HG02885 (cell line): ENCODE results near the gene NEAT1.
A peak's percentile ranks its signal among the peaks of the same experiment; 100 is the strongest.
"Not testable (repeated sequence)": the region's sequence is repeated elsewhere in the genome, so short reads cannot be mapped to it uniquely, and the experiment has no call there.

Source experiments
- ATAC-seq: cut with Tn5 transposase; IDR thresholded peaks from one replicate; pipeline ENCODE4 v1.9.1; 2021; ENCODE audit warnings: mild to moderate bottlenecking; ENCODE audit not compliant: unreplicated experiment, poor library complexity

The NEAT1 gene

DNA sequence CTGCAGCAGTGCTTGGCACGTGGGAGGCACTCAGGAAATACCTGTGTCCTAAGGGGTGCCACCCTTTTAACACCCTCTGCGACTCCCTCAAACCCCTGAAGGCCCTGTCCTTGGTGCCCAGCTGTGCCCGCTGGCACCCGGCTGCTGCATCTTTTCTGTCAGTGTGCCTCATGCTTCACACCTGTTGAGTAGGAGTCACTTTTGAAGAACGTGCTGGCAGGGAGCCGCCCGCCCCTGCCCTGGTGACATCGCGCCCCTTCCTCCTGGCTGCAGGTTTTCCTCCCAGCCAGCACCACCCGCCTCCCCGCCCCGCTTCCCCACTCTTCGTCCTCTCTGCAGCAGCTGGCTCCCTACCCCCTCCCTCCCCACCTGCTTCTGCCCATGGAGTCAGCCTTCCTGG lies 18.4 kb upstream of the NEAT1 start:
- ATAC-seq, result no peak

DNA sequence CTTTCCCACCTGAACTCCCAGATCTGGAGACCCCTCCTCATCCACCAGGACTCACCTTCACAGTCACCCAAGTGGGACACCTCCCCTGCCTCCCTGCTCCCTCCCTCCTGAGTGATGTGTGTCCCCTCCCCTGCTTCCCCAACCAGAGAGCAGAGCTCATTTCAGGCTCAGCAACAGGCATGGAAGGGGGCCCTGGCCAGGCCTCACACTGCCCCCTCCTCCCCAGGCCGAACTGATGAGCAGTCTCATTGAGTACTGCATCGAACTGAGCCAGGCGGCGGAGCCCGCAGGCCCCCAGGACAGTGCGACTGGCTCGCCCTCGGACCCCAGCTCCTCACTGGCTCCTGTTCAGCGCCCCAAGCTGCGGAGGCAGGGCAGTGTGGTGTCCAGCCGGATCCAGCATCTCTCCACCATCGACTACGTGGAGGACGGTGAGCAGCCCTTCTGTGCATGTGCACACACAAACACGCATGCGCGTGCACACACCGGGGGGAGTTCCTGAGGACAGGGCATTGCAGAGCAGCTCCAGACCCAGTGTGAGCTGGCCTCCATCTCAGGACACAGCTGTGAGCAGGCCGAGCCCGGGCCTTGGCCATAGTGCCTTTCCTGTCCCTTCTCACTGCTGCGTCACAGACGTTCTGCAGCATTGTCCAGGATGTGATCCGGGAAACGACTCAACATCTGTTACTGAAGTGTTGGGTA lies 17.8 kb upstream of the NEAT1 start:
- ATAC-seq, result no peak

DNA sequence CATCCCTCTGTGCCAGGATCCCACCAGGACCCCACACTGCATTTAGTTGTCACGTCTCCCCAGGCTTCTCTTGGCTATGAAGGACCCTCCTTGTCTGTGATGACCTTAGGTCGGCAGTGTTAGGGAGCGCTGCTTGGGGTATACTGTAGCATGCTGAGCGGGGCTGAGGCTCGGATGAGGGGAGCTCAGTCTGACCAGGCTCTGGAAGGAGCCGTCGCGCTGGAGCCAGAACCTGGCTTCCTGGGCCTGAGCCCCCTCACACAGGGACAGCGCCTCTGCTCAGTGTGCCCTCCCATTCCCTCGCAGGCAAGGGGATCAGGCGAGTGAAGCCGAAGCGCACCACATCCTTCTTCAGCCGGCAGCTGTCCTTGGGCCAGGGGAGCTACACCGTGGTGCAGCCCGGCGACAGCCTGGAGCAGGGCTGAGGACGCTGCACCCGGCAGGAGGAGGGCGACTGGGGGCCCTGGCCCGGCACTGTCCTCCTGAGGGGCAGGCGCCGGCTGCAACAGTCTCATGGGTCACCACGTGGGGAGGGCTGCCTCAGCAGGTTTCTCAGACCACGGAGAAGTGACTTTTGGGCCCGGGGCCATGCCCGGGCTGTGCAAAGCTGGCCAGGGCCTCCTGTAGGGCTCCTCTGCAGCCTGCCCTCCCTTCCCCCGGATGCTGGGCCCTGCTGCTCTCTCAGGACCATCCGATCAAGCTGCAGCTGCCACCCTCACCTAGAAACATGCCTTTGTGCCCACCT lies 11.5 kb upstream of the NEAT1 start:
- no peak for ATAC-seq

DNA sequence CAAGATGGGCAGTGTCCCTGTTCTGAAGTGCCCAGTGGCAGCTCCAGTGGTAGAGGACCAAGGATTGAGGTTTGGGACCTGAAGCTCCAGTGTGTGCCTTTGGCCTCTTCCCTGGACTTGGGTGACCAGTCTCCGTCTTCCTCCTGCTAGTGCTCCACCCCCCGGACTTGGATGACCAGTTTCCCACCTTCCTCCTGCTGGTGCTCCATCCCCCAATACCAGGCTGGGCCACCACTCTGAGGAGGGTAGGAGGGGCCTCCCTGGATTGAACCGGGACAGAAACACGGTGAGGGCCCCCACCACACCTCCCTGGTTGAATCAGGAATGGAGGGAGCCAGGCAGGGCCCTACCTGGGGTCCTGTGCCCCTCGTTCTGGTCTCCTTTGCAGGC lies 10.9 kb upstream of the NEAT1 start:
- ATAC-seq, result no peak

DNA sequence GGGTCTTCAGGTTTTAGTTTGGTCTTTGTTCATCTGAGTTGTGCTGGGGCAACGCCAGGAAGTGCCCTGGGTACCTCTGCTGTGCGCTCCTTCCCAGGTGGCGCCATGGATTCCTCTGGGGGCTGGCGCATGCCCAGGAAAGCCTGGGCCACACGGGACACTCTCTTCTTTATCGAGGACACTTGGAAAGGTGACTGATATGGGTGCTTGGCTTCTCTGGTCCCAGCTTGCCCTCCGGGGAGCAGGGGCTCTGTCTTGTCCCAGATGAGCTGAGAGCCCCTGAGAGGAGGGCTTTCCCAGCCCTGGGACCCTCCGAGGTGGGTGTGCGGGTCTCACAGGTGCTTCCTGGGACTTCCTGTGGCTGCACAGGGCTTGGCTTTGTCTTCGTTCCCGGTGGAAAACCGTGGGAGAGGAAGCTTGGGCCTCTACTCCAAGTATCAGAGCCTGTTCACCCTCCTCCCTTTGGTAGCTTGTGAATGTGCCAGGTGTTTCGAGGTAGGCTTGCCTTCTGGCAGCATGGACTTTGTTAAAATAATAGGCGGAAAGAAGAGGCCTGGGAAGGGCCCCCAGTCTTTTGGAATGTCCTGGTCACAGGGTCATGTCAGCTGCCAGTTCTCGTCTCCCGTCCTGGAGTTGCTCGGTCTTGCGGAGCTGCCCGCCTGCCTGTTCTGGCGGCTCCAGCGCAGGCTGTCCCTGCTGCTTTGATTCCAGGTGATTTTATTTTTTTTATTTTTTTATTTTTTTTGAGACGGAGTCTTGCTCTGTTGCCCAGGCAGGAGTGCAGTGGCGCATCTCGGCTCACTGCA lies 10.1 kb upstream of the NEAT1 start:
- ATAC-seq, result no peak

DNA sequence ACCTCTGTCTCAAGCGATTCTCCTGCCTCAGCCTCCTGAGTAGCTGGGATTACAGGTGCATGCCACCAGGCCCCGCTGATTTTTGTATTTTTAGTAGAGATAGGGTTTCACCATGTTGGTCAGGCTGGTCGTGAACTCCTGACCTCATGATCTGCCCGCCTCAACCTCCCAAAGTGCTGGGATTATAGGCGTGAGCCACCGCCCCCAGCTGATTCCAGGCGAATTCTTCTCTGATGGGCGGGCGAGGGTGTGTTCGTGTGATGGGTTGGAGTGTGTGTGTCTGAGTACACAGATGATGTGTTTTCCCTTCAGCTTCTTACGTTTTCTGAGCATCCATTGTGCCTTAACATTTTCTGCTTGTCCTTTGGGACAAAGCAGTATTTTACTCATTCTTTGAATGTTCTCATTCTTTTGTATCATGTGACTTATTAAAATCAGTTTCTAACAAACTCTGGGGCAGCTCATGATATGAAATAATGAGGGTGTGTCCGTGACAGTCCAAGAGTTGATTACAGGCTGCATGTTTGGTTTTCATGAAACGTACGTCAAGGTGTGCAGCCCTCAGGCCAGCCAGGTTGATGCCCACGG lies 9.4 kb upstream of the NEAT1 start:
- not testable (repeated sequence) for ATAC-seq

DNA sequence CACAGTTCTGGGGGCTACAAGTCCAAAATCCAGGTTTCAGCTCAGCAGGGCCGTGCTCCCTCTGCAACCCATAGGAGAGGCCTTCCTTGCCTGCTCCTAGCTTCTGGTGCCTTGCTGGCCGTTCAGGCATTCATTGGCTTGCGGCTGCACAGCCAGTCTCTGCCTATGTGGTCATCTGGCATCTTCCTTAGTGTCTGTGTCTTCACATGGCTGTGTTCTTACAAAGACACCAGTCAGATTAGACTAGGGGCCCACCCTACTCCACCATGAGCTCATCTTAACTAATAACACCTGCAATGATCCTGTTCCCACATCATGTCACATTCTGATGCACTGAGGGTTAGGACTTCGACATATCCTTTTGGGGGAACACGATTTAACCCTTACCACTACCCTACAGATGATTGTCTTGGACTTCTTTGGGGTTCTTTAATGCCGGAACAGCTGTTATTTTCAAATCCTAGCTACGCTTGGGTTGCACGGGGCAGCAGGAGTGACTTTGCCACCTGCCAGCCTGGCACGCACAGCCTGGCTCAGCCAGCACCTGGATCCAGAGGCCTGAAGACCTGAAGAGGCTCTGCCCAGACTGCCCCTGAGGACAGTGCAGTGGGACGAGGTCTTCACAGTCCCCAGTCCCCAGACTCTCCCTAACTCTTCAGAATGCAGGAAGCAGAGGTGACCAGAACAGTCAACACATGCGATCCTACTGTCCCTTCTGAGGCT lies 7.7 kb upstream of the NEAT1 start:
- no peak for ATAC-seq

DNA sequence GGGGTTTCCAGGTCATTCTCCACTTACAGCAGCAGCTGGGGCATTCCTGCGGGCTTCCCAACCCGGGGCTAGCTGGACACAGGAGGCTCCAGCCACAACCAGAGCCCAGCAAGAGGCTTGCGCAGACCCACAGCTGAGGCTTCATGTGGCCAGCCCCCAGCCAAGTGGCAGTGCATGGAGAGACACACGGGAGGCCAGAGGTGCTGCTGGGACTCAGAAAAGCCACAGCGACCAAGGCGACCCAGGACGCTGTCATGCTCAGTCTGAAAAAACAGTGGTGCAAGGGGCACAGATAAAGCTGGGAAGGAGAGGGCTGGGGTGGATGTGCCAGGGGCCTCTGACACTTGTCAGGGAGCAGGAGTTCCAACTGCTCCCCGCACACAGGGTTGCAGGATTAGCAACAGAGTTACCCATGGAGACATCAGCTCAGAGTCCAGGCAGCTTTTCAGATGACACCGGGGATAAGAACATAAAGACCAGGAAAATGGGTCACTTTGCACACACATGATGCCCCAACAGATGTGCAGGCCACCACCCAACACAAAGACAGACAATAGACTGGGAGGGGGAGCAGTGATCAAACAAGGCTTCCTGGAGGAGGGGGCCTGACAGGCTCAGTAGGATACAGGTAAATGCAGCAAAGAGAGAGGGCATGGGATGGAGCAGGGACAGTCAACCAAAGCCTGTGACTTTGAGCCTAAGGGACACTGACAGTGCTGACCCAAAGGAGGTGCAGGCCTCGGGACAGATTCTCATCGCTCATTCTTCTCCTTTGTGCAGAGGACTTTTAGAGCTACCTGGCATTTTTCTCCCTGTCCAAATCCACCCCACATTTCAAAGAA lies 6.9 kb upstream of the NEAT1 start:
- ATAC-seq, result no peak

GRCh38 chr11:65416341-65416824 lies 6.2 kb upstream of the NEAT1 start:
- peak; percentile 38 for ATAC-seq

- ATAC-seq, result no peak
Measured at GRCh38 chr11:65416841-65417701, 5.5 kb upstream of the NEAT1 start.

GRCh38 chr11:65417702-65418430 lies 4.7 kb upstream of the NEAT1 start:
- no peak for ATAC-seq

DNA sequence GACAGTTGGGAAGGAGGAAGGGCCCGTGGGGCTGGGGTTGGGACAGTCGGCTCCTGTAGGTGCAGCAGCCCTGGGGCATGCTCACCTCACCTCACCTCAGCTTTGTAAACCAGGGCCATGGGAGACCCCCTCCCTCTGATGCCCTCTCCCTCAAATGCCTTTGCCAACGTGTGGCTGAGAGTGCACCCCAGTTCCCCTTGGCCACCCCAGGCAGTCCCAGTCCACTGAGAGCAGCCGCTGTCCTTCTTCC lies 4.2 kb upstream of the NEAT1 start:
- no peak for ATAC-seq

DNA sequence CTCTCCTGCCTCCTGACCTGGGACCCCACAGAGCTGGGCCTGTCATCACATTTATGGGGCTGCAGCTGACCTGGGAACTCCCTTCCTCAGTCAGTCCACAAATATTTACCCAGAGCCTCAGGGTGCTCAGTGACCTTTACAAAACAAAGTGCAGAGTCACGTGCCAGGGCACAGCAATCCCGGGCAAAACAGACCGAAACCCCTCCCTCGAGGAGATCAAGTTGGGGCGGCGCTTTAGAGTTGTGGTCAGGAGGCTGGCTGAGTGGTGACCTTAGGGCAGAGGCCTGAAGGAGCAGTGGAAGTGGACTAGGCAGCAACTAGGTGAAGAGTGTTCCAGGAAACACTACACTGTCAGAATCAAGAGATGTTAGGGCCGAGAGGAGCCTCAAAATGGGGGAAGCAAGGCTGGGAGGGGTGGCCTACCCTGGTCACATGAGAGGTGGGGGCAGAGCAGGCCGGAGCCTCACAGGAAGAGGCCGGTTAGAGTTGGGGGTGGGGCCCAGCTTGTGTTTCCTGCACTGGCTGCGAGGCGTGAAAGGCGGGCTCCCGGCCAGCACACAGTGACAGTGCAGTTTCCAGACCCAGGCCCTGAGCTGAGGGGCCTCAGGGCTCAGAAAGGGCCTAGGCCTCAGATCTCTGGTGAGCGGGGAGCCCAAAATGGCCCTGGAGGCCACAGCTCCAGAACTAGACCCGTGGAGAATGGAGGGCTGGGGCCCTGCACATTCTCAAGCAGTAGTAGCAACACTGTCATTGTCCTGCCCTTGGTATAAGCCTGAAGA lies 3.7 kb upstream of the NEAT1 start:
- ATAC-seq, result peak; percentile 45

- no peak for ATAC-seq
Measured at GRCh38 chr11:65419460-65419771, 3.2 kb upstream of the NEAT1 start.

DNA sequence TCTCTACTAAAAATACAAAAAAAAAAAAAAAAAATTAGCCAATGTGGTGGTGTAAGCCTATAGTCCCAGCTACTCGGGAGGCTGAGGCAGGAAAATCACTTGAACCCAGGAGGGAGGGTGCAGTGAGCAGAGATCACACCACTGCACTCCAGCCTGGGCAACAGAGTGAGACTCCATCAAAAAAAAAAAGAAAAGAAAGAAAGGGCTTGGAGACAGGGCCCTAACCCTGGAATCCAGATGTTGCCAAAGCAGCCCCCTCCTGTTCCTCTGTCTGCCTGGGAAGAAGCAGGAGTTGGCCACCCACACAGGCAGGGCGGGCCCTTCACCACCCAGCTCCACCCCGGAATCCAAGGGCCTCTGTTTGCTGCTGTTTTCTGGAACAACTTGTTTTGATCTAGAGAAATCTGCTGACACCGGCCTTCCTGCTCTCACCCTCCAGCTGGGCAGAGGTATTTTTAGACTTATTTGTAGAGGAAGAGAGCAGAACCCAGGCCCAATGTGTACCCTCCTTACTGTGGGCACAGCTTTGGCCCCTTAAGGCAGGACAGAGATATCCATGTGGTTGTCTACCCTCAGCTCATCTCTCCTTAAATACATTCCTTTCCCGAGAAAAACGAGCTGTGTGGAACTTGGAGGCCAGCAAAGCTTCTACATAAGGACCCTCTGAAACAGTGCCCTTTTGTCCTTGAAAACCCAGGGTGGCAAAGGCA lies 2.7 kb upstream of the NEAT1 start:
- ATAC-seq, result no peak

DNA sequence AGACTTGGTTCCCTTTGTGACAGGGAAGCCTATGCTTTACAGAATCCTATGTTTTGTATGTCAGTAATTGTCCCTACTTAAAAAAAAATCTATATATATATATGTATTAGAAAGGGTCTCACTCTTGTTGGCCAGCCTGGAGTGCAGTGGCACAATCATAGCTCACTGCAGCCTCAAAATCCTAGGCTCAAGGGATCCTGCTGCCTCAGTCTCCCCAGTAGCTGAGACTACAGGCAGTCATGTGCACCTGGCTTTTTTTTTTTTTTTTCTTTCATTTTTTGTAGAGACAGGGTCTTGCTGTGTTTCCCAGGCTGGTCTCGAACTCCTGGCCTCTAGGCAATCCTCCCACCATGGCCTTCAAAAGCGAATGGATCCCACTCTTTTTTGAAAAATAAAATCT lies 2.1 kb upstream of the NEAT1 start:
- no peak for ATAC-seq
